ENCODE measurements around the gene CPNE7. TPM values are rescaled to one million over a fixed set of nuclear protein-coding genes. Genes with fewer than 3 reads are reported as not detected.
"Not testable (repeated sequence)": the region's sequence is repeated elsewhere in the genome, so short reads cannot be mapped to it uniquely, and the experiment has no call there.

Gene CPNE7
- total RNA-seq, 1 experiment from 2014 or later, result not detected

DNA sequence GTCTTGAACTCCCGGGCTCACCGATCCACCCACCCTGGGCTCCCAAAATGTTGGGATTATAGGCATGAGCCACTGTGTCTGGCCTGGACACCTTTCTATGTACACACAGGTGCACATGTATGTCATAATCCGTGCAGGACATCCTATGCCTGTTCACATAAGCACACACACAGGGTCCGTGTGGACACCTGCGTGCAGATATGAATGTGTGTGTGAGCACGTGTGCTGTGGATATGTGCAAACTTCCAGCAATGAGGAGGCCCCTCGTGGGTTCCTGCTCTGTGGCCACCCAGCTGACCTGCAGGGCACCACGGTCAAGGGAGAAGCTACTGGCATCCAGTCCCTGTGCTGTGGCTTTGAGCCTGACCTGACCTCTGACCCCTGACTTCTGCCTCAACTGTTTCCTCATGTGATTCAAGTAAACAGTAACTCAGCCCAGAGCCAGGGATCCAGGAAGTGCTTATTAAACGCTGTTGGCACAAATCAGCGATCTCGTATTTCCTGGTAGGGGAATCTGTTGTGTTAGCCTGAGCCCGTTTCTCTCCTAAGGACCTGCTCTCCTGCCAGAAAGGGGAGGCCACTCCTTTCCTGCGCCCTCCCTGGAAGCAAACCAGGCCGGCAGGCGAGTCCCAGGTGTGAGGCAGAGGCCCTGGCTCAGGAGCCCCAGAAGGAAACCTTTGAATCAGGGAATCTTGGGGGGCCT is 6.5 kb downstream of the CPNE7 start:
- no peak for DNase-seq
- H3K27ac ChIP-seq, result no peak overlapping the region
- peaks cover 15% of the 10 kb centered on the region; the same call in 1 of the 2 replicates for H3K27me3 ChIP-seq
- no peak overlapping the region for H3K4me3 ChIP-seq
- no peaks in the 10 kb centered on the region for H3K36me3 ChIP-seq
- H3K4me1 ChIP-seq, result peaks cover 18% of the 10 kb centered on the region
- no peaks in the 10 kb centered on the region for H3K9me3 ChIP-seq (replicated peaks)

DNA sequence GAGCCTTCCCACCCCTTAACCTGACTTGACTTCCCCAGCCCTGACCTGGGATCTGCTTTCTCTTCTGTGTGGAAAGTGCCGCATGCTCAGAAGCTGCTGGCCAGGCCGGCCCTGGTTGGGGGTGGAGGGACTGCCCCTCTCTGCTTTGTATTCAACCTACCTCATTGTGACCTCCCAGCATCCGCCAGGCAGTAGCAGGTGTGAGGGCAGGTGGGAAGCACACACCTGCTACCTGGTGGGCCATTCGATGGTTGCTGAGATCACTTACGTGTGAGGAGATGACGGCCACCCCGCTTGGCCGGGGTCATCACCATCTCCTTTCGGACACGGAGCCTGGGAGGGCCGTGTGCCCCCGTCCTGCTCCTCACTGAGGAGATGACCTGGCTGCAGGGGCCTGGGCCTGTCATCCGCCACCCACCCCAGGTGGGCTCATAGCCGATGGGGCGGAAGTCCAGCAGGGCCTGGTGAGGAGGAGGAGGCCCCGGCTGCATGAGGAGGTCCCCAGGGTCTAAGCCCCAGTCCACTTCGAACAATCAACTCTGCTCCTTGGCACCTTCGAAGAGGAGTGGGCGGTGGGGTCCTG is 7.1 kb downstream of the CPNE7 start:
- H3K4me3 ChIP-seq, result no peak overlapping the region
- peaks cover 15% of the 10 kb centered on the region; the same call in 1 of the 2 replicates for H3K27me3 ChIP-seq
- no peaks in the 10 kb centered on the region for H3K36me3 ChIP-seq
- DNase-seq, result no peak
- H3K4me1 ChIP-seq, result peaks cover 18% of the 10 kb centered on the region
- H3K27ac ChIP-seq, result no peak overlapping the region
- no peaks in the 10 kb centered on the region for H3K9me3 ChIP-seq (replicated peaks)

DNA sequence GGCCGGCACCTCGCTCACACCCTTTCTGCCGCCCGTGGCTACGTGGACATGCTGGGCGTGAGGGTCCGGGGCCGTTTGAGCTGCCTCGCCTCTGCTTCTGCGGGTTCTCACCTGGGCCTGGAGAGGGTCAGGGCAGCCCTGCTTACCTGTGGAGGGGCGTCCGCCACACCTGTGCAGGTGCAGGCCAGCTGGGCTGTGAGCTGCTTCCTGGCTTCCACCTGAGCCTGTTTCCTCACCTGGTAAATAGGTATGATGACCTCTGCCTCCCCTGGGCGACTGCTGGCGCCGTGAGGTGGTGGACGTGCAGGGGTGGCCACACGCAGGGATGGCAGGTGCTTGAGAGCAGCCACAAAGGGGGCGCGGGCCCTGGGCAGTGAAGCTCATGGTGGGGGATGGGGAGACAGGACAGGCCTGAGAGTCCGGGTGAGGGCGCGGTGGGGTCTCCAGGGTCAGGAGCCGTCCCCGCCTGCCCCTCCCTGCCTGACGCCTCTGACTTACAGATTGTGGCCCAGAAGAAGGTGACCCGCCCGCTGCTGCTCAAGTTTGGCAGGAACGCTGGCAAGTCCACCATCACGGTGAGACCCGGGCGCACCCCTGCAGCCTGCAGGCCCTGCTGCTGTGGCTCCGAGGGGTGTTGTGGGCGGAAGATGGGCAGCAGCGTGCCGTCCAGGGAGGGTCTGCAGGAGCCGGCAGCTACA is 7.8 kb downstream of the CPNE7 start:
- no peak for DNase-seq
- H3K4me3 ChIP-seq, result no peak overlapping the region
- H3K4me1 ChIP-seq, result peaks cover 18% of the 10 kb centered on the region
- peaks cover 15% of the 10 kb centered on the region; the same call in 1 of the 2 replicates for H3K27me3 ChIP-seq
- H3K27ac ChIP-seq, result no peak overlapping the region
- H3K36me3 ChIP-seq, result no peaks in the 10 kb centered on the region
- no peaks in the 10 kb centered on the region for H3K9me3 ChIP-seq (replicated peaks)

DNA sequence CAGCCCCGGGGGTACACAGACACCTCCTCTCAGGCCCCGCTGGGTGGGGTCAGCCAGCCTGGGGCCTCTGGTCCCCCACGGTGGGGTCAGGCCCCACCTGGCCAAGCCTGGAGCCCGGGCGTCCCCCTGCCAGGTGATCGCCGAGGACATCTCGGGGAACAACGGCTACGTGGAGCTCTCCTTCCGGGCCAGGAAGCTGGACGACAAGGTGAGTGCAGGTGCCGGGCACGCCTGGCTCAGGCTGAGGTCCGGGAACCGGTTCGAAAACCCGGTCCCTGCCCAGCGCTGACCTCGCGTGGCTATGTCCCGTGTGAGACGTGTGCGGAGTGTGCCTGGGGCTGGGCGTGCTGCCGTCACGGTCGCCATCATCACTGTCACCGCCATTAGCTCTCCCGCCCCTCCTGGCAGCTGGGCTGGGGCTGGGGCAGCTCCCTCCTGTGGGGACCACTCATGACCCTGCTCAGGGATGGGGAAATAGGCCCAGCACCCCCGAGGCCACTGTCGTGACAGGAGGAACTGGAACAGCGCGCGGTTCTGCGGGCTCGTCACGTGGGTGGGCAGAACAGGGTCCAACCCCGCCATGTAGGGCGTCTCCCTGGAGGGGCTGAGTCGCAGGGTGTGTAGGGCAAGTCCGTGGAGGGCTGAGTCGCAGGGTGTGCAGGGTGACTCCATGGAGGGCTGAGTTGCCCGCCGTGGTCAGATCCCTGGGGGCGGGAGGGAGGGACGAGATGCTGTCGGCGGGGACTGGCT is 8.5 kb downstream of the CPNE7 start:
- H3K27ac ChIP-seq, result no peak overlapping the region
- no peak overlapping the region for H3K4me3 ChIP-seq

DNA sequence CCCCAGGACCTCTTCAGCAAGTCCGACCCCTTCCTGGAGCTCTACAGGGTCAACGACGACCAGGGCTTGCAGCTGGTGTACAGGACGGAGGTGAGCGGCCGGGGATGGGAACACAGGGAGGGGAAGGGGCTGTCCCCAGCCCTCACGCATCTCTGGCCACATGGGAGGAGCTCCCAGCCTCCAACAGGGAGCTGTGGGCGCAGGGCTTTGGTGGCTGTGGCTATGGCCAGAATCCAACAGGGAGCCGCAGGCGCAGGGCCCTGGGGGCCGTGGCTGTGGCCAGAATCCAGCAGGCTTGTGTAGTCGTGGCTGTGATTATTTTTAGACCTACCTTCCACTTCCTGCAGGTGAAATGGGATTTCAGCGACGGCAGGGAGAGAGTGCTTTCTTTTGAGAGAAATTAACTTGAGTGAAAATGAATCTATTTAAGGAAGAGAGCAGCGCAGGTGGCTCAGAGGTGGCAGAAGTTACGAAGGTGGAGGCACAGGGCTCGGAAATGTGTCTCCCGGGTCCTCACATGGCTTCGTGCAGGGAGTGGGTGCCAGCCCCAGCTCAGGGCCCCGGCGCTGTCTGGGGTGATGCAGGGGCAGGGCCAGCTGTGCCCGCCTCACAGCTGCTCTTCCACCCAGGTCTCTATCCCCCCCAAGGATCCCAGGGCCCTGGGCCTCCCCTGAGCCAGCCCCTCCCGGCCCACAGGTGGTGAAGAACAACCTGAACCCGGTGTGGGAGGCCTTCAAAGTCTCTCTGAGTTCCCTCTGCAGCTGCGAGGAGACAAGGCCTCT is 9.4 kb downstream of the CPNE7 start:
- H3K27ac ChIP-seq, result no peak overlapping the region
- H3K9me3 ChIP-seq (replicated peaks), result no peaks in the 10 kb centered on the region
- DNase-seq, result peak; percentile 41 to 55
- H3K27me3 ChIP-seq, result peaks cover 15% of the 10 kb centered on the region; the same call in 1 of the 2 replicates
- peaks cover 18% of the 10 kb centered on the region for H3K4me1 ChIP-seq
- H3K36me3 ChIP-seq, result no peaks in the 10 kb centered on the region
- H3K4me3 ChIP-seq, result no peak overlapping the region

More for the DNA sequence above, 8.5 kb downstream of the CPNE7 start:
- Histone ChIP-seq H3K4me1 (peaks cover 18% of the 10 kb centered on the region), H3K36me3 (no peaks in the 10 kb centered on the region), H3K9me3 (replicated peaks) (no peaks in the 10 kb centered on the region), H3K27me3 (peaks cover 15% of the 10 kb centered on the region; the same call in 1 of the 2 replicates)
- DNase-seq, result no peak

DNA sequence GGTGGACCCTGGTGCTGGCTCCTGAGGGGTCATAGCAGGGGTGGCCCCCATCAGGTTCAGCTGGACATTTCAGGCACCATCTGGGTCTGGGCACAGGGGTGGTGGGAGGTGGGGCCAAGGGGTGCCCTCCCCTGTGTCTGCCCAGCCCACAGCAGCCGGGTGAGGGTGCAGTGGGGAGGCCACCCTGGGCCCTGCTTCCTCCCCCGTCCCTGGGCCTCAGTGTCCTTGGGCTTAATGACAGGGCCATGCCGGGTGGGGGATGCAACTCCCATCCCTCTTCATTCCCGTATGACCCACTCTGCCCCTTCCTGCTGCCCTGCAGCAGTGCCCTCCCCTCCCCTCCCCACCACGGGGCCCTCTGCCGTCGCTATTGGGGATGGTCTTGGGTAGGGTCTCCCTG is 10.7 kb downstream of the CPNE7 start:
- H3K4me1 ChIP-seq, result peaks cover 18% of the 10 kb centered on the region
- no peak overlapping the region for H3K27ac ChIP-seq
- DNase-seq, result no peak
- H3K4me3 ChIP-seq, result no peak overlapping the region
- H3K27me3 ChIP-seq, result peaks cover 15% of the 10 kb centered on the region; the same call in 1 of the 2 replicates
- H3K36me3 ChIP-seq, result no peaks in the 10 kb centered on the region
- H3K9me3 ChIP-seq (replicated peaks), result no peaks in the 10 kb centered on the region

DNA sequence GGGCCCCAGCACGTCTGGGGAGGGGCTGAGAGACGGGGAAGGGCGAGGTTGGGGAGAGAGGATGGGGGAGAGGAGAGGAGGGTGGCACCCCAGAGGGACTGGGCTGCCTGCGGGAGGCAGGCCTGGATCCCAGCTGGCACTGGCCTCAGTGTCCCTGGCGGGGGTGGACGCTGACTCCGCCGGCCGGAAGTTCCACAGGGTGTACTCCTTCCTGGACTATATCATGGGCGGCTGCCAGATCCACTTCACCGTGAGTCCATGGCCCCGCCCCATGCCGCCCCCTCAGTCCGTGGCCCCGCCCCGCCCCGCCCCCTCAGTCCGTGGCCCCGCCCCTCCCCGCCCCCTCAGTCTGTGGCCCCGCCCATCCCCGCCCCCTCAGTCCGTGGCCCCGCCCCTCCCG is 11.3 kb downstream of the CPNE7 start:
- H3K4me3 ChIP-seq, result no peak overlapping the region
- H3K4me1 ChIP-seq, result peaks cover 14% of the 10 kb centered on the region
- H3K27ac ChIP-seq, result no peak overlapping the region
- DNase-seq, result no peak
- H3K27me3 ChIP-seq, result peaks cover 15% of the 10 kb centered on the region; the same call in 1 of the 2 replicates
- H3K36me3 ChIP-seq, result no peaks in the 10 kb centered on the region
- no peaks in the 10 kb centered on the region for H3K9me3 ChIP-seq (replicated peaks)

DNA sequence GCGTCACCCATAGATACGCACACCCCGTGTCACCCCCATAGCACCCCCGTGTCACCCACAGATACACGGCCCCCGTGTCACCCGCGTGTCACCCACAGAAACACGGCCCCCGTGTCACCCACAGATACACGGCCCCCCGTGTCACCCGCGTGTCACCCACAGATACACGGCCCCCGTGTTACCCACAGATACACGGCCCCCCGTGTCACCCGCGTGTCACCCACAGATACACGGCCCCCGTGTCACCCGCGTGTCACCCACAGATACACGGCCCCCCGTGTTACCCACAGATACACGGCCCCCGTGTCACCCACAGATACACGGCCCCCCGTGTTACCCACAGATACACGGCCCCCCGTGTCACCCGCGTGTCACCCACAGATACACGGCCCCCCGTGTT is 12.1 kb downstream of the CPNE7 start:
- DNase-seq; H3K9me3 ChIP-seq (replicated peaks); H3K4me1 ChIP-seq; H3K4me3 ChIP-seq; H3K36me3 ChIP-seq; H3K27ac ChIP-seq: not testable (repeated sequence)
- H3K27me3 ChIP-seq, result peaks cover 15% of the 10 kb centered on the region; the same call in 1 of the 2 replicates

DNA sequence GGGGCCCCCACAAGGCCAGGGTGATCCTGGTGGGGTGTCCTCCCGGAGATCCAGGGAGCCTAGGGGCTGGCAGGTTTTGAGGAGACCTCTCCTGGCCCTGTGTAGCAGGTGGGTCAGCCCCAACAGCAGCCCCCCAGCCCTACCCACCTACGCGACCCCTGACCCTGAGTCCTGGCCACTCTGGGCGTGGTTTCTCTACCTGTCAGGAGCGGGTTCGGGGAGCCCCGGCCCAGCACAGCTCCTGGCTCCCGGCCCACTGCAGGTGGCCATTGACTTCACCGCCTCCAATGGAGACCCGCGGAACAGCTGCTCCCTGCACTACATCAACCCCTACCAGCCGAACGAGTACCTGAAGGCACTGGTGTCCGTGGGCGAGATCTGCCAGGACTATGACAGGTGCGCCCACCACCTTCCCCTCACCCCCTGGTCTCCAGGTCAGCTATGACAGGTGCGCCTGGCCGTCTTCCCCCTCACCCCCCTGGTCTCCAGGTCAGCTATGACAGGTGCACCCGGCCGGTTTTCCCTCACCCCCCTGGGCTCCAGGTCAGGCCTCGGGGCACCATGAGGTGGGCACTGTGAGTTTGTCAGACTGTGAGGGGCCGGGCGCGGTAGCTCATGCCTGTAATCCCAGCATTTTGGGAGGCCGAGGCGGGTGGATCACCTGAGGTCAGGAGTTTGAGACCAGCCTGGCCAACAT is 13.0 kb downstream of the CPNE7 start:
- Histone ChIP-seq H3K4me1 (peaks cover 8% of the 10 kb centered on the region), H3K27ac (no peak overlapping the region), H3K36me3 (no peaks in the 10 kb centered on the region), H3K4me3 (no peak overlapping the region), H3K27me3 (peaks cover 15% of the 10 kb centered on the region; the same call in 1 of the 2 replicates), H3K9me3 (replicated peaks) (no peaks in the 10 kb centered on the region)
- no peak for DNase-seq

DNA sequence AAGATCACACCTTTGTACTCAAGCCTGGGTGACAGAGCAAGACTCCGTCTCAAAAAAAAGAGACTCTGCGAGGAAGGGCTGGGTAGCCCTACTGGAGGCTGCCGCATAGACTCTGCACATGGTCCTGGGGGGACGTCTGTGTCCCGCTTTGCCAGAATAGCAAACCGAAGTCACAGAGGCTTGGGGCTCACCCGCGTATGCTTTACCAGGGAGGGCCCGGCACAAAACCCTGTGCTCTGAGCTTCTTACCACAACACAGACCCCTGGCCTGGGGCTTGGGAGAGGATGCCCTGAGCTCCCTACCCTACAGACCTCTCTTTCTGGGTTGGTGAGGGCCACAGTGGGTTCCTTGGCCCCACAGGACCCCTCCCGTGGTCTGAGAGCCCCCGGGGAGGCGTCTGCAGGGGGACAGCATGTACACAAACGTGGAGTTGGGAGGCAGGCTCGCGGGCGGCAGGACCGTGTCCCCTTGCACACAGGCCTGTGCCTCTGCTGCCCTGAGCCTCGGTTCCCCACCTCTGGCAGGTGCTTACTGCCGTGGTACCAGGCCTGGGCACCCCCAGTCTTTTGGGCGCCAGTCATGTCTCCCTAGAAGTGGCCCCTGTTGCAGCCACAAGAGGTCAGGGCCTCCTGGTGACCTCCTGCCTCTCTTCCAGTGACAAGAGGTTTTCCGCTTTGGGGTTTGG is 13.8 kb downstream of the CPNE7 start:
- Histone ChIP-seq H3K27ac (no peak overlapping the region), H3K36me3 (no peaks in the 10 kb centered on the region), H3K4me3 (no peak overlapping the region), H3K27me3 (peaks cover 9% of the 10 kb centered on the region; the same call in 1 of the 2 replicates), H3K9me3 (replicated peaks) (no peaks in the 10 kb centered on the region), H3K4me1 (peaks cover 8% of the 10 kb centered on the region)
- no peak for DNase-seq

DNA sequence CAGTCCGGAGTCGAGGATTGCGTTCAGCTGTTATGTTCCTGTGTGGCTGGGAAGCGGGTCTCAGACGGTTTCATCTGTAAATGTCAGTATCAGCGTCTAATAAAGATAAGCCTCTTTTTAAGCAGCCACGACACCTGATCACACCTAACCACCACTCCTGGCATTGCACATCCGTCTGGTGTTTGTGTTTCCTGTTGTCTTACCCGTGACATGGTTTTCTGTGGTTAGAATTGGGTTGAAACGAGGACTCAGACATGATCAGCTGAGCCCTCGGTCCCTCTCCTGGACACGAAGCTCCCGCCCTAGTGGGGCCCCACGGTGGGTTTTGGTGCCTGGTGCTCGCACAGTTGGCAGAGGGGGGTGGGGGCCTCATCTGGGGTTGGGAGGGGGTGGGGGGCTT is 18.3 kb downstream of the CPNE7 start:
- Histone ChIP-seq H3K36me3 (no peaks in the 10 kb centered on the region), H3K4me1 (no peaks in the 10 kb centered on the region), H3K9me3 (replicated peaks) (no peaks in the 10 kb centered on the region), H3K27me3 (no peaks in the 10 kb centered on the region), H3K27ac (no peak overlapping the region), H3K4me3 (no peak overlapping the region)
- DNase-seq, result no peak

DNA sequence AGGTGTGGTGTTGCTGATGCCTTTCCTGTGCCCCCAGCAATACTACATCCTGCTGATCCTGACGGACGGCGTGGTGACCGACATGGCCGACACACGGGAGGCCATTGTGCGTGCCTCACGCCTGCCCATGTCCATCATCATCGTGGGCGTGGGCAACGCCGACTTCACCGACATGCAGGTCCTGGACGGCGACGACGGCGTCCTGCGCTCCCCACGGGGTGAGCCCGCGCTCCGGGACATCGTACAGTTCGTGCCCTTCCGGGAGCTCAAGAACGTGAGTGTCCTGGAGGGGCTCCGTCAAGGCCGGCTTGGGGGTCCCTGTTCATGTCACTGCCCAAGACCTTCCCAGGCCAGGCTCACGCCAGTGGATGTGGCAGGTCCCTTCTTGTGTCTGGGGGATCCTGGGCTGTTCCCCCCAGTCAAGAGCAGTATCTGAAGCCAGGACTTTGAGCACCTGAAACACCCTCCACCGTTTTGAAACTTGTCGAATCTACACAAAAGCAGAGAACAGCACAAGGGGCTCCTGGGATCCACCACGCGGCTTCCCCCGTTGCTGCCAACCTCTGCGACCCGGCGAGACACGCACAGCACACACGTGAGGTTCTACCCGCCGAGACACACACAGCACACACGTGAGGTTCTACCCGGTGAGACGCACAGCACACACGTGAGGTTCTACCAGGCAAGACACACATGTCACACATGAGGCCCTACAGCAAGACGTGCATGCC is 19.9 kb downstream of the CPNE7 start:
- no peak for DNase-seq
- Histone ChIP-seq H3K27ac (no peak overlapping the region), H3K4me1 (no peaks in the 10 kb centered on the region), H3K9me3 (replicated peaks) (no peaks in the 10 kb centered on the region), H3K27me3 (no peaks in the 10 kb centered on the region), H3K4me3 (no peak overlapping the region), H3K36me3 (no peaks in the 10 kb centered on the region)

Measured in SJCRH30 (cell line).